Myometrial cell (primary cell): ENCODE results near the gene SCARF2. TPM values are rescaled to one million over a fixed set of nuclear protein-coding genes. Genes with fewer than 3 reads are reported as not detected.

Experiments used
- total RNA-seq: library from RNA; depleted of rRNA; stranded (reverse); fragments of >200 nt; gene quantifications from 2 replicates; pipeline ENCODE4 v1.2.3, GENCODE V29; 2015

Gene SCARF2
- 25.9 and 26.8 TPM in 2 replicates for total RNA-seq

GRCh38 chr22:20437613-20438426, at the start of gene SCARF2:
TSS of gene SCARF2 (minus strand) at chr22:20437825. CDS start at chr22:20437754, 71 bp downstream.

GRCh38 chr22:20393705-20394476, 43.7 kb downstream of the SCARF2 start, which contains the start of gene ZNF74:
TSS of gene ZNF74 (plus strand) at chr22:20394151. CDS start at chr22:20394629, 478 bp downstream.

Other genes starting within 250 kb of the SCARF2 start
- 2.8 and 4.0 TPM in 2 replicates for gene RTN4R, start 169.5 kb downstream of the SCARF2 start, total RNA-seq
- gene DGCR6L, start 117.8 kb downstream of the SCARF2 start, total RNA-seq: 67.0 and 87.9 TPM in 2 replicates
- 8.2 and 8.6 TPM in 2 replicates for gene ZNF74, start 43.7 kb downstream of the SCARF2 start, total RNA-seq
- 22.5 and 29.4 TPM in 2 replicates for gene KLHL22, start 58.0 kb upstream of the SCARF2 start, total RNA-seq
- 37.7 and 51.3 TPM in 2 replicates for gene MED15, start 69.8 kb upstream of the SCARF2 start, total RNA-seq